ENCODE results near the gene CYP4F3.

CYP4F3 gene, protein sequence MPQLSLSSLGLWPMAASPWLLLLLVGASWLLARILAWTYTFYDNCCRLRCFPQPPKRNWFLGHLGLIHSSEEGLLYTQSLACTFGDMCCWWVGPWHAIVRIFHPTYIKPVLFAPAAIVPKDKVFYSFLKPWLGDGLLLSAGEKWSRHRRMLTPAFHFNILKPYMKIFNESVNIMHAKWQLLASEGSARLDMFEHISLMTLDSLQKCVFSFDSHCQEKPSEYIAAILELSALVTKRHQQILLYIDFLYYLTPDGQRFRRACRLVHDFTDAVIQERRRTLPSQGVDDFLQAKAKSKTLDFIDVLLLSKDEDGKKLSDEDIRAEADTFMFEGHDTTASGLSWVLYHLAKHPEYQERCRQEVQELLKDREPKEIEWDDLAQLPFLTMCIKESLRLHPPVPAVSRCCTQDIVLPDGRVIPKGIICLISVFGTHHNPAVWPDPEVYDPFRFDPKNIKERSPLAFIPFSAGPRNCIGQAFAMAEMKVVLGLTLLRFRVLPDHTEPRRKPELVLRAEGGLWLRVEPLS

DNA sequence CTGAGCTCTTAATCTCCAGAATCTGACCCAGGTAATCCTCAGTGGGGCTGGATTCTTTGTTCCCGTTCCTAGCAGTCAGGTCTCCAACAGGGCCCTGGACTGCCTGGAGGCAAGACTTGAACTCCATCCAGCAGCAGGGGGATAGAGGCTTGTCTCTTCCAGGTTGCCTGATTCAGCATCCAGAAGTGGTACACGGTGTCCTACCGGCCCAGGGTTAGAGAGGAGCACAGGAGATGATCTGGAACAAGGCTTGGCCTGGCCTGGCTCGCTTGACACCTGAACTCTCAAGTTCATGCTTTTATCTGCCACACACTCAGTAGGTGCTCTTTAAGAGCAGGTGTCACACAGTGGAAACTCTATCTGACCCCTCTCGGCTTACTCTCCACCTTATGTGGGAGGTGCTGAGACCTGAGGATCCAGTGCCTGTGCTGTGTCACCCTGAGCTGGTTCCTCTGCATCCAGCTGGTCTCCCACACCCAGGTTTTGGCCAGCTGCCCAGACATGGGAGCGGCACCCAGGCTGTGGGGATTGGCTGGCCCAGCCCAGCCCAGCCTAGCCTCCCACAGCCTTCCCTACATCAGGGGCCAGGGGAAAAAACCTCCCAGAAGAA is at the start of gene CYP4F3:
TSS of gene CYP4F3 (plus strand) at position 604 of the 610 bp plus-strand sequence. CDS start 519 bp downstream, outside the sequence.
- TF ChIP-seq, protein P1, sequence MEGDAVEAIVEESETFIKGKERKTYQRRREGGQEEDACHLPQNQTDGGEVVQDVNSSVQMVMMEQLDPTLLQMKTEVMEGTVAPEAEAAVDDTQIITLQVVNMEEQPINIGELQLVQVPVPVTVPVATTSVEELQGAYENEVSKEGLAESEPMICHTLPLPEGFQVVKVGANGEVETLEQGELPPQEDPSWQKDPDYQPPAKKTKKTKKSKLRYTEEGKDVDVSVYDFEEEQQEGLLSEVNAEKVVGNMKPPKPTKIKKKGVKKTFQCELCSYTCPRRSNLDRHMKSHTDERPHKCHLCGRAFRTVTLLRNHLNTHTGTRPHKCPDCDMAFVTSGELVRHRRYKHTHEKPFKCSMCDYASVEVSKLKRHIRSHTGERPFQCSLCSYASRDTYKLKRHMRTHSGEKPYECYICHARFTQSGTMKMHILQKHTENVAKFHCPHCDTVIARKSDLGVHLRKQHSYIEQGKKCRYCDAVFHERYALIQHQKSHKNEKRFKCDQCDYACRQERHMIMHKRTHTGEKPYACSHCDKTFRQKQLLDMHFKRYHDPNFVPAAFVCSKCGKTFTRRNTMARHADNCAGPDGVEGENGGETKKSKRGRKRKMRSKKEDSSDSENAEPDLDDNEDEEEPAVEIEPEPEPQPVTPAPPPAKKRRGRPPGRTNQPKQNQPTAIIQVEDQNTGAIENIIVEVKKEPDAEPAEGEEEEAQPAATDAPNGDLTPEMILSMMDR (IDR thresholded peaks at IDR 0.05) = no peak

DNA sequence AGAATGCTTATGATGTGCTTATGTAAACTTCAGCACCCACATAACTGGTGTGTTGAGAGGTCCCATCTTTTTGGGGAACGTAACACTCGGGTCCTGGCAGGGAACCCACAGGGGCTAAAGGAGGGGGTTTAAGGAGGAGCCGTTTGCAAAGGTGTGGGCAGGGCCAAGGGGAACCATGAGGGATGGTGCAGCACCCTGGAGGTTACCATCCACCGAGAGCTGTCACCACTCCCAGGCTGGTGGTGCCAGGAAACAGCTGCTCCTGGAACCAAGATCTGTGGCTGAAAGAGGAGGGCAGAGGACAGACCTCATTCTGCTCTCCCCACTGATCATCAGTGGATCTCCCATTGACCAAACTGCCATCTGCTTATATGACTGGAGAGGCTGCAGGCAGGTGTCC is 48.9 kb upstream of the CYP4F3 start:
- TF ChIP-seq, protein P1 (IDR thresholded peaks at IDR 0.05) = no peak

DNA sequence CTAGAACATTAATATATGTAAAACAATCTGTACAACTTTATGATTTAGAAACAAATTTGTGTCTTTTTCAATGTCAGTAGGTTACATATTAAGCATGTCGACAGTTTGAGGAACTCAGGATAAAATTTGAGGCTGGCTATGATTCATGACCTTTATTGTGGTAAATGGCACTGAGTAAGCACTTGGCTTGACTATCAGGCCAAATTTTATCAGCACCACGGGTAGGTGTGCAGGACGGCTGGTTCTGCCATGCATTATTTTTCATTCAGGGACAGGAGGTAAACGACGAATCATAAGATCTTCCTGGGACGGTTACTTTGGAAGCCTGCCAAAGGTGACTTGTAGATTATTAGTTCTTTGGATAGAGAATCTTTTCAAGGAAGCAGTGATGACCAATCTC is 45.6 kb upstream of the CYP4F3 start:
- TF ChIP-seq, protein P1 (IDR thresholded peaks at IDR 0.05) = no peak

DNA sequence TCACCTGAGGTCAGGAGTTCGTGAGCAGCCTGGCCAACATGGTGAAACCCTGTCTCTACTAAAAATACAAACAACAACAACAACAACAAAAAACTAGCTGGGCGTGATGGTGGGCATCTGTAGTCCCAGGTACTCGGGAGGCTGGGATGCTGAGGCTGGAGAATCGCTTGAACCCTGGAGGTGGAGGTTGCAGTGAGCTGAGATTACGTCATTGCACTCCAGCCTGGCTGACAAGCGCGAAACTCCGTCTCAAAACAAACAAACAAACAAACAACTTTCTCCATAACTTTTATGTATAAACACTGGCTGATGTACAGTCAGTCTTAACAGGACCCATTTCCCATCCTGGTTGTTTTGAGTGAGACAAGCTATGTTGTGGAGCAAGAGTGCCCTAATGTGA is 31.4 kb upstream of the CYP4F3 start:
- TF ChIP-seq, protein P1 (IDR thresholded peaks at IDR 0.05) = no peak

DNA sequence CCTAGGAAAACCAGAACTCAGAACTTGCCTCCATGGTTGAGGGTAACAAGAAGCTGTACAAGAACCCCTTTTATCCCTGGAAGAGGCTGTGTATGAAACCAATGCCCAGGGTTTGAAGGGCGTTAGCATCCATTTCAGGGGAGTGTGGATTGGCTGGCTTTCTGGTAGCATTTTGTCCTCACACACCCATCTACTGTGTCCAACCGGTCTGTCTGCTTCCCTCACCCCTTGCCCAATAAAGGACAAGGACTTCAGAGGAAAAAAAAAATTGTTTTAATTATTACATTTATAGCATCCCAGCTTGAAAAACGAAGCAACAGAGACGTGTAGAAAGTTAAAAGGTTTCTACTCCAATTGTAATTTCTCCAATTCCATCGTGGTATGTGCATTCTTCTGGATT is 28.4 kb upstream of the CYP4F3 start:
- TF ChIP-seq, protein P1 (IDR thresholded peaks at IDR 0.05) = no peak

DNA sequence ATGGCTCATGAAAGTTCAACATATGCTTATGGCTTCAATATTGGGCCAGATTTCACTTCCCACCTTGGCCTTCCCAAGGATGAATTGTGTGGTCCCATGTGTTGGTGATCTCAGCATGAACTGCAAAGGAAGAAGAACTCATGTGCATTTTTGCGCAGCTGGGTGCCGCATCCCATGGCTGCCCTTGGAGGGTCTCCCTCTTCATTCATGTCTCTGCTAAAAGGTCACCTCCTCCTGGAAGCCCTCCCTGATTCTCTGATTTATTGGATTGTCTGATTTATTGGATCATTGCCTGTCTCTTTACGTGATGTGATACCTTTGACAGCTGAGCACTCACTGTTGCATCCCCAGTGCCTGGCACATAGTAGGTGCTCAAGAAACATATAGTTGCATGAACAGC is 27.4 kb upstream of the CYP4F3 start:
- TF ChIP-seq, protein P1 (IDR thresholded peaks at IDR 0.05) = no peak

DNA sequence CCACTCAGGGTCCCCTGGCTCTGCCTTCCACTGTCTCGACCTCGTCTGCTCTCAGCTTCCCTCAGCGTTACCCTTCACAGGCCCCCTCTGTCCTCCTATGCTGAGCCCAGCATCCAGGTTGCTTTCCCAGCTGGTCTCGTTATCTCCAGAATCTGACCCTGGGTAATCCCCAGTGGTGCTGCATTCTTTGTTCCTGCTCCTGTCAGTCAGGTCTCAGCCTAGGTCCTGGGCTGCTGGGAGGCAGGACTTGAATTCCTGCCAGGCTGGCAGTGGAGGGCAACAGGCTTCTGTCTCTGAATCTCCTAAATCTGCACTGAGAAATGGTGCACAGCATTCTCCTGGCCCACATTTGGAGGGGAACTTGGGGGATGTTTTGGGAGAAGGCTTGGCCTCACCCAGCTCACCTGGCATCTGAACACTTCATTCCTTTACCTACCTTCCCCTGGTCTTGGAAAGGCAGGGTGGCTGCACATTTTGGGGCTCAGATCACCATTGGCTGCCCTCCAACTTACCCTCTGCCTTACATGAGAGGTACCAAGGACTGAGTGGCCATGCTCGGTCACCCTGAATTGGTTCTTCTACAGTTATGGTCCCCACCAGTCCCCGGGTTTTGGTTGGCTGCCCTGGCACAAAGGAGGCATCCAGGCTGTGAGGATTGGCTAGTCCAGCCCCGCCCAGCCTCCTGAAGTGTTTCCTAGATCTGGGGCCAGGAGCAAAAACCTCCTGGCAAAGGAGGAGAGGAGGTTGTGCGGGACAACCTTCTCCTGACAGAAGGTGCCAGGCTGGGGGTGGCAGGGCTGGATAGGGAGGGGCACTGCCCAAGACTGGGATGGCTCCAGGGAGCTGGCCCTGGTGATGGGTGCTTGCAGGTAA is 26.0 kb upstream of the CYP4F3 start, which contains the start of gene CYP4F8:
TSS of gene CYP4F8 (plus strand) at position 712 of the 873 bp plus-strand sequence. CDS start 399 bp downstream, outside the sequence.
- TF ChIP-seq, protein P1 (IDR thresholded peaks at IDR 0.05) = no peak

All from LNCAP (cell line).